Middle frontal gyrus (tissue), 1 donor: ENCODE results near the gene SNAPC4.

ENCODE experiments used
- DNase-seq: peaks from one replicate; pipeline ENCODE4 v3.0.0-alpha.2; 2015; ENCODE audit warnings: low spot score; ENCODE audit errors: extremely low spot score

SNAPC4 gene

GRCh38 chr9:136372561-136373299, 27.2 kb downstream of the SNAPC4 start:
- no peak for DNase-seq

- DNase-seq = no peak
Observed at GRCh38 chr9:136372006-136372405, 28.0 kb downstream of the SNAPC4 start.

GRCh38 chr9:136371533-136371880, 28.5 kb downstream of the SNAPC4 start:
- no peak for DNase-seq

GRCh38 chr9:136370687-136371532, 29.1 kb downstream of the SNAPC4 start:
- DNase-seq = no peak

- DNase-seq = no peak
Observed at GRCh38 chr9:136370037-136370436, 29.9 kb downstream of the SNAPC4 start.

GRCh38 chr9:136368190-136368589, 31.8 kb downstream of the SNAPC4 start:
- DNase-seq = no peak

- DNase-seq = no peak
Observed at GRCh38 chr9:136367296-136368145, 32.4 kb downstream of the SNAPC4 start.

- no peak for DNase-seq
Observed at GRCh38 chr9:136366826-136367225, 33.1 kb downstream of the SNAPC4 start.

GRCh38 chr9:136365775-136366222, 34.2 kb downstream of the SNAPC4 start:
- DNase-seq = no peak

- no peak for DNase-seq
Observed at GRCh38 chr9:136364942-136365774, 34.8 kb downstream of the SNAPC4 start.

GRCh38 chr9:136363949-136364748, 35.8 kb downstream of the SNAPC4 start:
- DNase-seq = no peak

- DNase-seq = peak; percentile 81
Observed at GRCh38 chr9:136363106-136363948, 36.6 kb downstream of the SNAPC4 start, which contains the start of gene DNLZ. DNLZ (minus strand) TSS chr9:136363744; CDS start chr9:136363714, 30 bp downstream.

- no peak for DNase-seq
Observed at GRCh38 chr9:136362450-136362784, 37.6 kb downstream of the SNAPC4 start.

- no peak for DNase-seq
Observed at GRCh38 chr9:136361754-136362449, 38.1 kb downstream of the SNAPC4 start.

- no peak for DNase-seq
Observed at GRCh38 chr9:136361047-136361753, 38.8 kb downstream of the SNAPC4 start.

GRCh38 chr9:136359774-136360718, 39.9 kb downstream of the SNAPC4 start:
- DNase-seq = no peak

GRCh38 chr9:136358888-136359287, 41.1 kb downstream of the SNAPC4 start:
- DNase-seq = no peak
